HS-27A (cell line): ENCODE results near the gene FAM181A.

Source experiments
- DNase-seq: peaks from one replicate; pipeline ENCODE4 v3.0.0-alpha.2; 2012; ENCODE audit warnings: low read depth, missing footprints

FAM181A gene

GRCh38 chr14:93903342-93904184, 23.6 kb upstream of the FAM181A start:
- DNase-seq: no peak

- DNase-seq: no peak
These were observed 21.5 kb upstream of the FAM181A start for GRCh38 chr14:93905623-93906022.

GRCh38 chr14:93906341-93907329, 20.5 kb upstream of the FAM181A start:
- peak; percentile 7 for DNase-seq

- no peak for DNase-seq
These were observed 17.6 kb upstream of the FAM181A start for GRCh38 chr14:93909429-93910128.

GRCh38 chr14:93911975-93912615, 15.0 kb upstream of the FAM181A start:
- no peak for DNase-seq

GRCh38 chr14:93912782-93913181, 14.4 kb upstream of the FAM181A start:
- DNase-seq: no peak

GRCh38 chr14:93914278-93914677, 12.9 kb upstream of the FAM181A start:
- no peak for DNase-seq

GRCh38 chr14:93915070-93915705, 12.0 kb upstream of the FAM181A start:
- no peak for DNase-seq

GRCh38 chr14:93915800-93916199, 11.3 kb upstream of the FAM181A start:
- no peak for DNase-seq

GRCh38 chr14:93916498-93916897, 10.6 kb upstream of the FAM181A start:
- no peak for DNase-seq

GRCh38 chr14:93917141-93917540, 10.0 kb upstream of the FAM181A start:
- DNase-seq: no peak

- DNase-seq: no peak
These were observed 5.9 kb upstream of the FAM181A start for GRCh38 chr14:93921001-93921806.

GRCh38 chr14:93923626-93924025, 3.5 kb upstream of the FAM181A start:
- DNase-seq: no peak

- DNase-seq: no peak
These were observed 2.4 kb upstream of the FAM181A start for GRCh38 chr14:93924592-93925355.

GRCh38 chr14:93925374-93925895, 1.7 kb upstream of the FAM181A start:
- DNase-seq: no peak

- DNase-seq: no peak
These were observed 785 bp upstream of the FAM181A start for GRCh38 chr14:93926245-93926872.

GRCh38 chr14:93927800-93928145, 629 bp downstream of the FAM181A start:
- DNase-seq: no peak

GRCh38 chr14:93928184-93929047, 1.3 kb downstream of the FAM181A start:
- DNase-seq: no peak
